ENCODE data around the gene NCBP2L.

The NCBP2L gene

GRCh38 chrX:107752714-107753113 lies 24.8 kb upstream of the NCBP2L start:
- DNase-seq (ENCODE audit: low read depth), result no peak

DNA sequence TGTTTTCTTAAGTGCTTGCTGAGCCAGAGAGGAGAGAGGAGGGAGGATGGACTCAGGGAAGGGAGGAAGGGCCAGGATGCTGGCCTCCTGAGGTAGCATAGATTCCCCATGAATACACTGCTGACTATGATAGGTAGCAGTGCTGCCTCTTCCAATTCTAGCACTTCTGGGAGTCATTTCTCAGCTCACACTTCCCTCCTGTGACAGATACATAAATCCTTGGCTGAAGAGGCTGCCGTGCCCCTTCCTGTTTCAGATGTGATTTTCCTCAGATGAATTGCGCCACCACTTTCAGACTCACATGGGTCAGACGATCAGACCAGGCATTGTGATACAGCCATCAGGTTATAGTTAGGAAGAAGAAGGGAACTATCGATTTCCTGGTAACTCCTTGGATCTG lies 24.3 kb upstream of the NCBP2L start:
- DNase-seq (ENCODE audit: low read depth), result no peak

DNA sequence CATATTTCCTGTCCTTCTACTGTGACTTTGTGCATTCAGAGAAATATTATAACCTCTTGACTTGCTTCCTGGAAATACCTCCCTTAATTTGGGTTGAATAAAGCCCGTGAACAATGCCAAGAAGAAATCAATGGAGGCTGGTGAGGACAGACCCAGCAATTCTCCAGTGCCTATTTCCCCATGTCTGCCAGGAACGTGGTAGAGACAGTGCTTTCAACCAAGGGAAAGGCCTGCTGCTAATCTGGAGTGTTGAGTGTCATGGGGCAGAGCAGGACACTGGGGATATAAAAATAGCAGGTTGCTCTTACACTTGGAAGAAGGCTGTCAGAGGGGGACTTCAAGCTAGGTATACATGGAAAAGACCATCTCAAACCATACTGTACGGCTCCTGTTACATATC lies 21.8 kb upstream of the NCBP2L start:
- no peak for DNase-seq (ENCODE audit: low read depth)

- no peak for DNase-seq (ENCODE audit: low read depth)
Observed at GRCh38 chrX:107758231-107758766, 19.2 kb upstream of the NCBP2L start.

DNA sequence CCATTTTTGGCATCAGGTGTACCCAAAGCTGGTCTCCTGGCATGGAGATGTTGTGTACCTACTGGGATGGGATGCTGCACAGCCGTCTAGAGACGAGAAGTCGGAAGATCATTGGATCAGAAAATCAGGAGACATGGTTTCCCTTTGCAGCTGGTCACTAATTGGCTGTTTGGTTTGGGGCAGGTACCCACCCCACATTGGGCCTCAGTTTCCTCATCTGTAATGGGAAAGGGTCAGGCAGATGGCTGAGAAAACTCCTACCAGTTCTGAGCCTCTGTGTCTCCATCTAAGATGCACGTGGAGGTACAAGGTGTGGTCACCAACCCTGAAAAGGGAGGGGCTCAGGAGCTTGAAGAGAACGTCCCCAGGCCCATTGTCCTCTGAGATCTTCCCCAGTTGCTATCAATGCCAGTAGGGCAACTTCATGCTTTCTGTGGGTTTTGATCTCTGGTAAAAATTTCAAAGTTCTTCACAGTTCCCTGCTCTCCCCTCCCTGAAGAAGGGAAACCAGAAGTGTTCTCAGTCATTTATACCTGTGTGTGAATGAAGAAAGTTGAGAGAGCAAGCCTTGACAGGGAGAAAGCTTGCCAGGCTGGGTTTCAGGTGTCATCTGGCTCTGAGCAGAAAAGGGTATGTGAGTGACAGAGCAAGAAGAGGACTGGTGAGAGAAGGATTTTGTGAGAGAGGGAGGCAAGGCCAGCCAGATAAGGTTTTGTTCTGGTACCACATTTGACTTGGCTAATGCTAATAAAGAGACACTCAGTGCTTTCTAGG lies 17.0 kb upstream of the NCBP2L start:
- no peak for DNase-seq (ENCODE audit: low read depth)

GRCh38 chrX:107763647-107764046 lies 13.9 kb upstream of the NCBP2L start:
- DNase-seq (ENCODE audit: low read depth), result no peak

DNA sequence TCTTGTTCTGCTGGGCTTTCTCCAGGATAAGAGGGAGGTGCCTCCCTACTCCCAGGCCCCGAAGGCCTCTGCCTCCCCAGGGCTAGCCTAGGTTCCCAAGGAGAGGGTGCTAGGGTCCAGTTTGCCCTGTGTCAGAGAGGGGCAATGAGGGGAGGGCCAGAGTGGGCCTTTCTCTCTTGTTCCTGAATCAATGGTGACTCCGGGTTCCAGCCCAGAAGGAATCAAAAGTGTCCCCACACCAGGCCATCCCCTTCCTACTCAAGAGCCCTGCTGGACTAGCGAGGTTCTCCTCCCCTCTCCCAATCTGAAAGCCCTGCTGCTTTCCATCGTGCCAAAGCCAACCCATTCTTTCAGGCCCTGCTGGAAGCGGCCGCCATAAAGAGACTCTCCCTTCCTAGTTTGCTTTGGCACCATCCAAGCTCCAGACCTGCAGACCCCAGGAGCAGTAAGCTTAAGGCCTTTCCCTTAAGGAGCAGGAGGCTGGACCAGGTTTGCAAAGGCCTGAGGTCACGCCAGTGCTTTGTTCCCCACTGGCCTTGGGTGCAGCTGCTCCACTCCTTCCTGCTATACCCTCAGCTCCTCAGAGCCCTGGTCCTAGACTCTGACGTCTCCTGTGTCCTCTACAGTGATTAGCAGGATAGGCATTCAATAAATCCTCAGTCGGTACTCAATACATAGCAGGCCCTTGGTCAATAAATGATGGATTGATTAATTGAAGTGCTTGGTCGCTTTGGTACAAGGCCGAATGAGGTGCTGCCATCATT lies 12.5 kb upstream of the NCBP2L start:
- DNase-seq (ENCODE audit: low read depth), result no peak

GRCh38 chrX:107766470-107767150 lies 10.9 kb upstream of the NCBP2L start:
- no peak for DNase-seq (ENCODE audit: low read depth)

- no peak for DNase-seq (ENCODE audit: low read depth)
Observed at GRCh38 chrX:107768051-107768450, 9.5 kb upstream of the NCBP2L start.

DNA sequence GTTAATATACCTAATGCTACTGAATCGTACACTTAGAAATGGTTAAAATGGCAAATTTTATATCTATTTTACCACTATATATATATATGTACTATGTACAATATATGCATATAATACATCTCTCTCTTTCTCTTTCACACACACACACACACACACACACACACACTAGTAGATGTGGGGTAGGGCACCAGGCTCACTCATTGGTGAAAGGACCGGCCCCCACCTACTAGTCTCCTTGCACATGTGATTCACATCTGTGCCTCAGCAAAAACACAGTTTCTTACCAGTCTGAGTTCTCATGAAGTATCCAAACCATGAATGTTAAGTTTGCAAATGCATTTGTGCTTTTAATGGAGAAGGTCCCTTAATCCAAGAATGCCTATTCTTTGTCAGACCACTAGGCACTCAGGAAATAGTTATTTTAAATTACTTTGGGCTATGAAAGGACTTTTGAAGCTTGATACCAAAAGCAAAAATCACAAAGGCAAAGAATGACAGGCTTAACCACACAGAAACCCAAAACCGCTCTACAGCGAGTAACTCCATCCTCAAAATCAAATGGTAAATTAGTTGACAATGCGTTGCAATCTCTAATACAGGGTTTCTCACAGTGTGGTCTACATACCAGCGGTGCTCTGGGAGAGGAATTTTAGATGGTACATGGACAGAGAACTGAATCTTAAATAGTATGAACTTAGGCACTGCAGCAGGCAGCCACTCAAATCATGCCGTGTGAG lies 7.8 kb upstream of the NCBP2L start:
- no peak for DNase-seq (ENCODE audit: low read depth)

GRCh38 chrX:107773206-107773605 lies 4.3 kb upstream of the NCBP2L start:
- DNase-seq (ENCODE audit: low read depth), result no peak

GRCh38 chrX:107773906-107774435 lies 3.6 kb upstream of the NCBP2L start:
- DNase-seq (ENCODE audit: low read depth), result no peak

GRCh38 chrX:107775000-107775733 lies 2.4 kb upstream of the NCBP2L start:
- no peak for DNase-seq (ENCODE audit: low read depth)

DNA sequence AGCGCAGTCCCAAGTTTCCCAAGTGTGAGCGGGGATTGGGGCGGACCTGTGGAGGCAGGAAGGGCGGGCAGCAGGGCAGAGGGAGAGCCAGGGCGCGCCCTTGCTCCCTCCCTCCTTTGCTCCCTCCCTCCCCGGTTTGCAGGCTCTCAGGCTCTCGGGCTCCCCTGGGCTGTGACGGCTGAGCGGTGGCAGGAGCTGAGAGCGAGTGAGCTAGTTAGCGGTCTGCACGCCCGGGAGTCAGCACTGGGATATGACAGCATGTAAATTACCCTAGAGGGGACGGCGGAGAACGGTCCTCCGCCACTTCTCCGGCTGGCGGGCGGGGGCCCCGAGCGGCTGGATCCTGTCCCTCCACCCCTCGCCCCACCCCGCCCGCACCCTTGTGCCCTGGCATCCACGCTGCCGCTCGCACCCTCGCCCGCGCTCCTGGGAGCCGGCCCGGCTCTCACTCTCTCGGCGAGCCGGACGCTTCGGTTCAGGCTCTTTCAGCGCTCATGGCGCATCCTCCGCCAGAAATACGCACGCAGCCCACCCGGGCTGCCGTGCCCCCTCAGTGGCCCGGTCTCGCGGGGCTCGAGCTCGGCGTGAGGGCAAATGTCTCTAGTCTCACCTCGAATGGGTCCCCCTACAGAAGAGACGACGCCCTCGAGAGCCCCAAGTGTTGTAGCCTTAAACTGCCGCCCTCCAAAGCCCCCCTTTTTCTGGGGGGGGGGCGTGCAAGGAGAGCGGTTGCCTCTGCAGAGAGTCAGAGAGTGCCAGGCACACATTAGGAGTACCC lies 1.6 kb upstream of the NCBP2L start, which contains the start of gene TSC22D3:
Gene TSC22D3, minus strand, starts transcription at position 54 of the 778 bp plus-strand sequence. CDS start 368 bp downstream, outside the sequence.
- peak; percentile 26 for DNase-seq (ENCODE audit: low read depth)

DNA sequence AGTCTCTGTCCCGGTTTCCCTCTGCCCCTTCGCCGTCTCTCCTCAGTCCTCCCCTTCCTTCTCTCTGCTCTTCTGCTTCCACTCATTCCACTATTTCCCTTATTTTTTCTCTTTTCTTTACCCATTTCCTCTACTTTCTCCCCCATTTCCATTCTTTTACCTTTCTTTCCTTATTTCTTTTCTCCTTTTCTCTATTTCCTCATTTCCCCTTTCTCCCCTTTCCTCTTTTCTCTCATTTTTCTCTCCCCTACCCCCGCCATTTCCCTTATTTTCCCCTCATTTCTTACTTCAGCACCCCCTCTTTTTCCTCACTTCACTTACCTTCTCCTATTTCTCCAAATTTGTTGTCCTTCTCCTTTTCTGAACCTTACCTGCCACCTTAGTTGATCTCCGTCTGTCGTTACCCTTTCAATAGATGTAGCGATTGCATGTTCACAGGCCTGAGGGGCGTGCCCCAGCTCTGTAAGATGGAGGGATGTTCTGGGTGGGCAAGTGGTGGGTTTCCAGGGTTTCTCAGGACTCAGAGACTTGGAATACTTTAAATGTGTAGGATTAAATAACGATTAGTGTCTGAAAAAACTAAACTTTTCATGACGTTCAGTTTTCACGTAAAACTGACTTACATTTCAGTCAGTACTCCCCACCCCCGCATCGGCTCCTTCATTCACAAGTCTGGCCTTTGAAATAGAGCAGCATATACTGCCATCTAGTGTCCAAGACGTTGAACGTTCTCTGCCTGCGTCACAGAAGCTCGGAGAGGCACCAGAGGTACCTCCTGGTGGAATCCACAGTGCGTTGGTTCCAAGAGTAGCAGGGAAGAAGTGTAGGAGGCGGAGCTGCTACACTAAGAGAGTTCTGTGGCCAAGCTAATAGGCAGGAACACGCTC lies 641 bp upstream of the NCBP2L start:
- DNase-seq (ENCODE audit: low read depth), result peak; percentile 53

DNA sequence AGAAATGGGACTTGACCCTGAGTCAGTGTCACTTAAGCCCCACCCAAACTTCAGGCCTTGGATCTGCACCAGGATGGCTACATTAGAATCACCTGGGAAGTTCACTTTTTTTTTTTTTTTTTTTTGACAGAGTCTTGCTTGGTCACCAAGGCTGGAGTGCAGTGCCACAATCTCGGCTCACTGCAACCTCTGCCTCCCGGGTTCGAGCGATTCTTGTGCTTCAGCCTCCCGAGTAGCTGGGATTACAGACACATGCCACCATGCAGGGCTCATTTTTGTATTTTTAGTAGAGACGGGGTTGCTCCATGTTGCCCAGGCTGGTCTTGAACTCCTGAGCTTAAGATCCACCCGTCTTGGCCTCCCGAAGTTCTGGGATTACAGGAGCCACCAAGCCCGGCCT lies 3.0 kb downstream of the NCBP2L start:
- no peak for DNase-seq (ENCODE audit: low read depth)

DNA sequence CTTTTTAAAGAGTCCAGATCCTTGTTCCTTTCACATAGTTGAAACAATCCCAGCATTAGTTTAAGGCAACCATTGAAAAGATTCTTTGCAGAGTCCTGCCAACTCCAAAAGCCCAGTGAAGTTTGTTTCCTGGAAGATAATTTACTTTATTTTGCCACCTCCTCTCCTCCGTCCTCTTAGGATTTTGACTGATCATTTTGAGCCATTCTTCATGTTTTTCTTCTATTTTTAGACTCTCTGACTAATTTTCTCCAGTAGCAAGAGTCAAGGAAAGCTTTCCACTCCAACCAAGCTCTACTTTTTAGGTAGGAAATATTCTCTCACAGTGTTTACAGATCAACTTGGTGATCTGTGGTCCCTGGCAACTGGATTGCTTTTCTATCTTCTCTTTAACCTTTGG lies 10.3 kb downstream of the NCBP2L start:
- DNase-seq (ENCODE audit: low read depth), result no peak

GRCh38 chrX:107804427-107804826 lies 26.9 kb downstream of the NCBP2L start:
- no peak for DNase-seq (ENCODE audit: low read depth)

DNA sequence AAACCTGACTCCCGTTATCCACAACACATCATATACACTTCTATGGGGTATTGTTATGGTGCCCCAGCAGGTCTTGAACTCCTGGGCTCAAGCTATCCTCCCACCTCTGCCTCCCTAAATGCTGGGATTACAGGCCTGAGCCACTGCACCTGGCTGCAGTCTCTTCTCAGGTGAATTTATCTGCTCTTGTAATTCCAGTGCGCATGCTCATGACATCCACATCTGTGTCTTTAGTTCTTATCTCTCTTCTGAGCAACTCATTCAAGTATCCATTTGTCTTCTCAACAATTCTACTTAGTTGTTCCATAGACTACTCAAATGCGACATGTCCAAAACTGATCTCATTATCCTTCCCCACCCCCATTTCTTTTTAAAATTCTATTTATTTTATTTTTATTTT lies 27.6 kb downstream of the NCBP2L start:
- no peak for DNase-seq (ENCODE audit: low read depth)
